ENCODE data around the gene LINC00632.

Gene LINC00632

DNA sequence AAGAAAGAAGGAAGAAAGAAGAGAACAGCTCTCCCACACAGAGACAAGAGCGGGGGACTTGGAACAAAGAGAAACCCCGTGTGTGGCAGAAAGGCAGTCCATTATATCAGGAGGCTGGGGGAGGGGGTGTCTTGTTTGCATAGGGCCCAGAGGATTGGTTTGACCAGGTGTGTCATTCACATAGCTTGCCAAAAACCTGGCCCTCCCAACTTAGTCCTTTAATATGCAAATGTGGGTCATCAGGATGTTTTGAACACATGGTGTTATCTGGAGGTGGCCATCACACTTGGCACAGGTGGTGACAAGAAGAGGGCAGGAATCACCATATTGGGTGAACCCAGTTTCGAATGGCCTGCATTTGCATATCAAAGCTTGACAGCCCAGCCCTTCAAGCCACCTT is 111.7 kb downstream of the LINC00632 start:
- no peak overlapping the region for H3K4me2 ChIP-seq (ENCODE audit: low read length)
- H2BK5ac ChIP-seq (ENCODE audit: low read depth, low read length, poor library complexity), result no peak overlapping the region
- H2BK12ac ChIP-seq (ENCODE audit: low read length), result no peak overlapping the region
- H2AK5ac ChIP-seq (ENCODE audit: low read length), result no peak overlapping the region
- H3K27me3 ChIP-seq (ENCODE audit: insufficient read depth, low read length), result no peaks in the 10 kb centered on the region
- no peak overlapping the region for H3K27ac ChIP-seq (ENCODE audit: low read depth, low read length)
- no peaks in the 10 kb centered on the region for H3K9me3 ChIP-seq (ENCODE audit: insufficient read depth, low read depth, low read length)
- no peaks in the 10 kb centered on the region for H3K36me3 ChIP-seq (ENCODE audit: control insufficient read depth in 1 of 2, insufficient read depth in 2 of 2, low read length in 2 of 2)
- no peak overlapping the region for H2AFZ ChIP-seq (ENCODE audit: insufficient read depth, low read length, poor library complexity)
- no peak overlapping the region for H3K14ac ChIP-seq (ENCODE audit: low read length)
- no peak overlapping the region for H4K91ac ChIP-seq (ENCODE audit: low read depth, low read length)
- no peaks in the 10 kb centered on the region for H3K79me2 ChIP-seq (ENCODE audit: control insufficient read depth, insufficient read depth, low read length, poor library complexity)
- H4K12ac ChIP-seq (ENCODE audit: low read depth, low read length), result no peak overlapping the region
- no peak overlapping the region for H3K4ac ChIP-seq (ENCODE audit: low read depth, low read length)
- no peak overlapping the region for H2BK120ac ChIP-seq (ENCODE audit: insufficient read depth, low read length, poor library complexity)
- H3K23ac ChIP-seq (ENCODE audit: low read length), result no peak overlapping the region
- H3K4me1 ChIP-seq (ENCODE audit: control insufficient read depth in 1 of 2, insufficient read depth in 2 of 2, low read length in 2 of 2), result no peaks in the 10 kb centered on the region
- no peaks in the 10 kb centered on the region for H3K79me1 ChIP-seq (ENCODE audit: low read length)
- H4K8ac ChIP-seq (ENCODE audit: low read depth, low read length), result no peak overlapping the region
- H3K18ac ChIP-seq (ENCODE audit: low read length), result no peak overlapping the region
- H3K4me3 ChIP-seq (ENCODE audit: low read depth, low read length), result no peak overlapping the region
- DNase-seq, result no peak
- H3K9ac ChIP-seq (ENCODE audit: low read length), result no peak overlapping the region
- no CpG with 5 or more reads among the region's 3 CpGs for WGBS (ENCODE audit: extremely low coverage, insufficient coverage, insufficient read length)

GRCh38 chrX:140822184-140822583 is 112.6 kb downstream of the LINC00632 start:
- Histone ChIP-seq H3K36me3 (ENCODE audit: control insufficient read depth in 1 of 2, insufficient read depth in 2 of 2, low read length in 2 of 2) (no peaks in the 10 kb centered on the region), H2AK5ac (ENCODE audit: low read length) (no peak overlapping the region), H3K23ac (ENCODE audit: low read length) (no peak overlapping the region), H2BK12ac (ENCODE audit: low read length) (no peak overlapping the region), H2AFZ (ENCODE audit: insufficient read depth, low read length, poor library complexity) (no peak overlapping the region), H3K4me2 (ENCODE audit: low read length) (no peak overlapping the region), H3K18ac (ENCODE audit: low read length) (no peak overlapping the region), H2BK120ac (ENCODE audit: insufficient read depth, low read length, poor library complexity) (no peak overlapping the region), H4K8ac (ENCODE audit: low read depth, low read length) (no peak overlapping the region), H3K79me1 (ENCODE audit: low read length) (no peaks in the 10 kb centered on the region), H4K91ac (ENCODE audit: low read depth, low read length) (no peak overlapping the region), H3K4me3 (ENCODE audit: low read depth, low read length) (no peak overlapping the region), H3K79me2 (ENCODE audit: control insufficient read depth, insufficient read depth, low read length, poor library complexity) (no peaks in the 10 kb centered on the region), H3K4ac (ENCODE audit: low read depth, low read length) (no peak overlapping the region), H3K27me3 (ENCODE audit: insufficient read depth, low read length) (no peaks in the 10 kb centered on the region), H3K9me3 (ENCODE audit: insufficient read depth, low read depth, low read length) (no peaks in the 10 kb centered on the region), H3K14ac (ENCODE audit: low read length) (no peak overlapping the region), H3K4me1 (ENCODE audit: control insufficient read depth in 1 of 2, insufficient read depth in 2 of 2, low read length in 2 of 2) (no peaks in the 10 kb centered on the region), H4K12ac (ENCODE audit: low read depth, low read length) (no peak overlapping the region), H2BK5ac (ENCODE audit: low read depth, low read length, poor library complexity) (no peak overlapping the region), H3K27ac (ENCODE audit: low read depth, low read length) (no peak overlapping the region), H3K9ac (ENCODE audit: low read length) (no peak overlapping the region)
- no CpG with 5 or more reads among the region's 1 CpG for WGBS (ENCODE audit: extremely low coverage, insufficient coverage, insufficient read length)
- DNase-seq, result no peak

- no peak overlapping the region for H4K12ac ChIP-seq (ENCODE audit: low read depth, low read length)
- no peak overlapping the region for H3K18ac ChIP-seq (ENCODE audit: low read length)
- no peak overlapping the region for H3K4ac ChIP-seq (ENCODE audit: low read depth, low read length)
- no peak overlapping the region for H3K9ac ChIP-seq (ENCODE audit: low read length)
- H3K4me3 ChIP-seq (ENCODE audit: low read depth, low read length), result no peak overlapping the region
- no peak overlapping the region for H2BK12ac ChIP-seq (ENCODE audit: low read length)
- H3K9me3 ChIP-seq (ENCODE audit: insufficient read depth, low read depth, low read length), result no peaks in the 10 kb centered on the region
- H2AK5ac ChIP-seq (ENCODE audit: low read length), result no peak overlapping the region
- no peak for DNase-seq
- H4K8ac ChIP-seq (ENCODE audit: low read depth, low read length), result no peak overlapping the region
- H3K4me1 ChIP-seq (ENCODE audit: control insufficient read depth in 1 of 2, insufficient read depth in 2 of 2, low read length in 2 of 2), result no peaks in the 10 kb centered on the region
- no peaks in the 10 kb centered on the region for H3K36me3 ChIP-seq (ENCODE audit: control insufficient read depth in 1 of 2, insufficient read depth in 2 of 2, low read length in 2 of 2)
- no peak overlapping the region for H2AFZ ChIP-seq (ENCODE audit: insufficient read depth, low read length, poor library complexity)
- H3K79me1 ChIP-seq (ENCODE audit: low read length), result no peaks in the 10 kb centered on the region
- no peaks in the 10 kb centered on the region for H3K79me2 ChIP-seq (ENCODE audit: control insufficient read depth, insufficient read depth, low read length, poor library complexity)
- no peak overlapping the region for H3K14ac ChIP-seq (ENCODE audit: low read length)
- no peak overlapping the region for H3K4me2 ChIP-seq (ENCODE audit: low read length)
- H3K23ac ChIP-seq (ENCODE audit: low read length), result no peak overlapping the region
- no CpG with 5 or more reads among the region's 3 CpGs for WGBS (ENCODE audit: extremely low coverage, insufficient coverage, insufficient read length)
- no peak overlapping the region for H4K91ac ChIP-seq (ENCODE audit: low read depth, low read length)
- H2BK5ac ChIP-seq (ENCODE audit: low read depth, low read length, poor library complexity), result no peak overlapping the region
- no peak overlapping the region for H3K27ac ChIP-seq (ENCODE audit: low read depth, low read length)
- no peak overlapping the region for H2BK120ac ChIP-seq (ENCODE audit: insufficient read depth, low read length, poor library complexity)
- H3K27me3 ChIP-seq (ENCODE audit: insufficient read depth, low read length), result no peaks in the 10 kb centered on the region
Observed at GRCh38 chrX:140822861-140823260, 113.3 kb downstream of the LINC00632 start.

DNA sequence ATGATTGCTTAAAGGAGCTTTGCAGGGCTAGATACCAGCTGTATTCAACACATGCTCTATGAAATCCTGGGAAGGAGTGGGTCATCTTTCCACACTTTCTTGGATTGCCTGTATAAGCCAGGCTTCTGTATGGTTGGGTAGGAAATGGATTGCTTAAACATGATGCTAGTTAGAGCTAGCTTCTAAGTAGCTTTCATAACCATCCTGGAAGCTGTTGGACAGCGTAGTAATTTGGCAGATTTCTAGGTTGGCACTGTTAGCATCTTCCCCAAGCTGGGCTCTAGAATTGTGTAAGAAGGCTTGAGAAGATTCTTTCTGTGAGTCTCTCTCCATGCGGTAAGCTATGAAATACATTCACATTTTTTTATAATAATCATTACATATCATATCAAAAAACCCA is 127.3 kb downstream of the LINC00632 start:
- Histone ChIP-seq H3K9me3 (ENCODE audit: insufficient read depth, low read depth, low read length) (no peaks in the 10 kb centered on the region), H2BK5ac (ENCODE audit: low read depth, low read length, poor library complexity) (no peak overlapping the region), H3K4me3 (ENCODE audit: low read depth, low read length) (no peak overlapping the region), H3K4ac (ENCODE audit: low read depth, low read length) (no peak overlapping the region), H3K4me2 (ENCODE audit: low read length) (no peak overlapping the region), H3K79me2 (ENCODE audit: control insufficient read depth, insufficient read depth, low read length, poor library complexity) (no peaks in the 10 kb centered on the region), H3K4me1 (ENCODE audit: control insufficient read depth in 1 of 2, insufficient read depth in 2 of 2, low read length in 2 of 2) (no peaks in the 10 kb centered on the region), H3K14ac (ENCODE audit: low read length) (no peak overlapping the region), H2BK12ac (ENCODE audit: low read length) (no peak overlapping the region), H3K27ac (ENCODE audit: low read depth, low read length) (no peak overlapping the region), H4K12ac (ENCODE audit: low read depth, low read length) (no peak overlapping the region), H2AFZ (ENCODE audit: insufficient read depth, low read length, poor library complexity) (no peak overlapping the region), H4K8ac (ENCODE audit: low read depth, low read length) (no peak overlapping the region), H2AK5ac (ENCODE audit: low read length) (no peak overlapping the region), H3K18ac (ENCODE audit: low read length) (no peak overlapping the region), H3K36me3 (ENCODE audit: control insufficient read depth in 1 of 2, insufficient read depth in 2 of 2, low read length in 2 of 2) (no peaks in the 10 kb centered on the region), H3K9ac (ENCODE audit: low read length) (no peak overlapping the region), H4K91ac (ENCODE audit: low read depth, low read length) (no peak overlapping the region), H2BK120ac (ENCODE audit: insufficient read depth, low read length, poor library complexity) (no peak overlapping the region), H3K79me1 (ENCODE audit: low read length) (no peaks in the 10 kb centered on the region), H3K27me3 (ENCODE audit: insufficient read depth, low read length) (no peaks in the 10 kb centered on the region), H3K23ac (ENCODE audit: low read length) (no peak overlapping the region)
- no CpG with 5 or more reads among the region's 2 CpGs for WGBS (ENCODE audit: extremely low coverage, insufficient coverage, insufficient read length)
- no peak for DNase-seq
